ENCODE results near the gene SGTA.

DNA sequence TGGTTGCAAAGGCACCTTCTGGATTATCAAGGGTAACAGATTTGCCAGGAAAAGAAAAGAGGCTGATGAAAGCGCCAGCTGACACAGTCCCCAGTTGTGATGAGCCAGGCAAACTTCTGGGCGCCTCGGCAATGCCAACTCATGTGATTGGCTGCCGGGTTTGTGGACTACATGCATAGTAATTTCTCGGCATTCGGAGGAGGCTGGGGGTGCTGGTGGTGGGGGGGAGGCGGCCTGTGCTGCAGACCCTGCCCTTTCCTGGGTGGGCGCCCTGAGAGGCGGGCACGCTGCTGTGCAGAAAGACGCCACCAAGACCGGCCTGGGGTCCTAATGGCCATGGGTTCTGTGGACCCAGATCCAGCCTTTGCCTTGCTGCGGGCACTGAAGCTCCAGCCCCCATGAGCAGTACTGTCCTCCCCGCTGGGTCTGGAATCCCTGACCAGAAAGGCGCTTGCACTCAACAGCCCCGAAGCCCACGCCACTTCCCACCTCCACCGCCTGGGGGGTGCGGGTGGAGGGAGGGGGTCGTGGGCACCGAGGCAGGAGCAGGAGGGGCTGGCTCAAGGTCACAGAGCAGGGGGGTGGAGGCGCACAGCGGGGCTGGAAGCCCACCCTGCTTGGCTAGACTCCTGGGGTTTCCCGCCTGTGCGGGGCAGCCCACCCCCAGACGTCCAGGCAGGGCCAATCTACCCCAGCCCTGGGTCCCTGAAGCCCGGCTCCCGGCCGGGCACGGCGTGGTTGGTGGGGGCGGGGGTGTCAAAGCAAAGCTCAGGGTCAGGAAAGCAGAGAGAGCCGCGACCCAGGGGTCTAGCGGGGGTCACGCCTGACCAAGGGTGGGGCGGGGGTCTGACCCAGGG lies 62.9 kb downstream of the SGTA start:
- TF ChIP-seq POLR2AphosphoS5 (IDR thresholded peaks at IDR 0.05; ENCODE audit: low read depth, low read length) (no peak), POLR2A (IDR thresholded peaks at IDR 0.05; ENCODE audit: low read depth, low read length) (no peak)

All from GM12891 (cell line).